Measurements from ENCODE around the gene PLPPR2. TPM values are rescaled to one million over a fixed set of nuclear protein-coding genes. Genes with fewer than 3 reads are reported as not detected.

PLPPR2 gene
- total RNA-seq, 1 donor from 2014 or later: 2.2 TPM

DNA sequence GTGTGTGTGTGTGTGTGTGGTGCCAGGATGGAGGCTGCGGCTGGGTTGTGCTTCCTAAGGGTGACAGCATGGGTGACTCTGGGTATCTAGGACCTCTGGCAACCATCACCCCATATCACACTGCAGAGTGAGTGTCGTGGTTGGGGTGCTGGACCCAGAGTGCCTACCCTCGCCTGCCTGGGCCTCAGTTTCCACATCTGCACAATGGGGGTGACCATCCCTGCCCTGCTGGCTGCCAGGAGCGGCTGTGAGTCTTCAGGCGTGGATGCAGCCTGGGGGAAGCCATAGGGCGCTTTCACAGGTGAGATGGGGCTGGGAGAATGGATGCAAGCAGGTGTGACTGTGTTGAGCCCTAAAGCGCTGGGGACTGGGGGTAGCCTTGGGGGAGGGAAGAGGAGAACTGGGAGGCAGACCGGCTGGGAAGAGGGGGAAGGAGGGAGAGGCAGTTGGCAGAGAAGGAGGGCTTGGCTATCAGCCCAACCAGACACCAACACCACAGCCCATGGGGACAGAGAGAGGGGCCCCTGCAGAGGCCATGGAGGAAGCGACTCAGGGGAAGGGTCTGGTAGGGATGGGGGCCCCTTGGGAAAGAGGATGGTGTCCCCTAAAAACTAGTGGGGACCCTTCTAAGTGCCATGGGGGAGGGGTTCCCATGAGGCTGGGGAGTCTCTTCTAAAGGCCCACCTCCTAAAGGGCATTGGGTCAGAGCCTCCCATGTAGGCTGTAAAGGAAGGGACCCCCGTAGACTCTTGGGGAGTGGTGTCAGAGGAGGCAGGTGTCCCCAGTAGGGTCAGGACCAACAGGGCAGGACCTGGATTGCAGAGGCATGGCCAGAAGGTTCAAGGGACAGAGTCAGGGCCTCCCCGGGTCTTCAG lies 1.7 kb downstream of the PLPPR2 start:
- no peak overlapping the region for H3K4me3 Mint-ChIP-seq
- POLR2A ChIA-PET: no interaction called here
- peaks cover 11% of the 10 kb centered on the region for H3K4me1 Mint-ChIP-seq
- TF ChIP-seq, protein P1, sequence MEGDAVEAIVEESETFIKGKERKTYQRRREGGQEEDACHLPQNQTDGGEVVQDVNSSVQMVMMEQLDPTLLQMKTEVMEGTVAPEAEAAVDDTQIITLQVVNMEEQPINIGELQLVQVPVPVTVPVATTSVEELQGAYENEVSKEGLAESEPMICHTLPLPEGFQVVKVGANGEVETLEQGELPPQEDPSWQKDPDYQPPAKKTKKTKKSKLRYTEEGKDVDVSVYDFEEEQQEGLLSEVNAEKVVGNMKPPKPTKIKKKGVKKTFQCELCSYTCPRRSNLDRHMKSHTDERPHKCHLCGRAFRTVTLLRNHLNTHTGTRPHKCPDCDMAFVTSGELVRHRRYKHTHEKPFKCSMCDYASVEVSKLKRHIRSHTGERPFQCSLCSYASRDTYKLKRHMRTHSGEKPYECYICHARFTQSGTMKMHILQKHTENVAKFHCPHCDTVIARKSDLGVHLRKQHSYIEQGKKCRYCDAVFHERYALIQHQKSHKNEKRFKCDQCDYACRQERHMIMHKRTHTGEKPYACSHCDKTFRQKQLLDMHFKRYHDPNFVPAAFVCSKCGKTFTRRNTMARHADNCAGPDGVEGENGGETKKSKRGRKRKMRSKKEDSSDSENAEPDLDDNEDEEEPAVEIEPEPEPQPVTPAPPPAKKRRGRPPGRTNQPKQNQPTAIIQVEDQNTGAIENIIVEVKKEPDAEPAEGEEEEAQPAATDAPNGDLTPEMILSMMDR (IDR thresholded peaks at IDR 0.05): no peak
- intact Hi-C loops (cut with micrococcal nuclease): no loop called here
- DNase-seq (no peak), ATAC-seq (ENCODE audit: low read depth) (no peak)
- H3K36me3 Mint-ChIP-seq (ENCODE audit: low read depth): no peaks in the 10 kb centered on the region
- H3K27ac Mint-ChIP-seq: no peak overlapping the region
- CTCF ChIA-PET: no interaction called here
- peaks cover 12% of the 10 kb centered on the region for H3K27me3 Mint-ChIP-seq
- H3K9me3 Mint-ChIP-seq: no peaks in the 10 kb centered on the region

DNA sequence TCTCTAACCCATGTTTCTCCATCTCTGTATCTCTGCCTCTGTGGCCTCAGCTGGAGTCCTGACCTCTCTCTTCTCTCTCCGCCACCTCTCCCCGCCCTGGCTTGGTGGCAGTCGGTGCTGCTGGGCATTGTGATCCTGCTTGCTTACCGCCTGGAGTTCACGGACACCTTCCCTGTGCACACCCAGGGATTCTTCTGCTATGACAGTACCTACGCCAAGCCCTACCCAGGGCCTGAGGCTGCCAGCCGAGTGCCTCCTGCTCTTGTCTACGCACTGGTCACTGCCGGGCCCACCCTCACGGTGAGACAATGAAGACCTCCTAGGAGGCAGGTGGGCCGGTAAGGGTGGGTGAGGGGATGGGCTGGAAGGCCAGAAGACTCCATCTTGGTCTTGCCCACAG lies 4.2 kb downstream of the PLPPR2 start:
- ChIA-PET POLR2A (no interaction called here), CTCF (no interaction called here)
- no peak overlapping the region for H3K27ac Mint-ChIP-seq
- H3K27me3 Mint-ChIP-seq: peaks cover 12% of the 10 kb centered on the region
- peaks cover under 1% of the 10 kb centered on the region for H3K36me3 Mint-ChIP-seq (ENCODE audit: low read depth)
- intact Hi-C loops (cut with micrococcal nuclease): no loop called here
- TF ChIP-seq, protein P1 (IDR thresholded peaks at IDR 0.05): no peak
- H3K9me3 Mint-ChIP-seq: no peaks in the 10 kb centered on the region
- no peak for ATAC-seq (ENCODE audit: low read depth)
- DNase-seq: no peak
- peaks cover 11% of the 10 kb centered on the region for H3K4me1 Mint-ChIP-seq
- H3K4me3 Mint-ChIP-seq: no peak overlapping the region

DNA sequence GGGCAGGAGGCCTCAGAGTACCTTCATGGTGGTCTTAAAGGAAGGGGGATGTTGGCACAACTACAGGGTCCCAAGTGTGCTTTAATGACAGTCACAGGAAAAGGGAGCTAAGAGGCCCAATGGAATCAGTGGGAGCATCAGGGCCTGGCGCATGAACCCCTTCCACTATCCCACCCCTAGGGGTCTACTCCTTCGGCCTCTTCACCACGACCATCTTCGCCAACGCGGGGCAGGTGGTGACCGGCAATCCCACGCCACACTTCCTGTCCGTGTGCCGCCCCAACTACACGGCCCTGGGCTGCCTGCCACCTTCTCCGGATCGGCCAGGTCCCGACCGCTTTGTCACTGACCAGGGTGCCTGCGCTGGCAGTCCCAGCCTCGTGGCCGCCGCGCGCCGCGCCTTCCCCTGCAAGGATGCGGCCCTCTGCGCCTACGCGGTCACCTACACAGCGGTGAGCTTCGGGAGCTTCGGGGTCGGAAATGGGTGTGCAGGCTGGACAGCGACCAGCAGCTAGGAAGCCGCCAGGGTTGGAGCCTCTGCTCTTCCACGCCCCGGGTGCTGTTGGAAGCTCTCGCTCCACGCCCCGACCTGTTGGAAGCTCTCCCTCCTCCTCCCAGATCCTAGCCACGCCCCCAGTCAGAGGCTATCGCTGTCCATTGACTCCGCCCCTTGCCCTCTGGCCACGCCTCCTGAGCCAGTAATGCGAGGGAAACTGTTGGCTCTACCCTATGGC lies 6.0 kb downstream of the PLPPR2 start:
- H3K27me3 Mint-ChIP-seq: peaks cover 5% of the 10 kb centered on the region
- ATAC-seq (ENCODE audit: low read depth): no peak
- H3K4me3 Mint-ChIP-seq: no peak overlapping the region
- peaks cover 11% of the 10 kb centered on the region for H3K36me3 Mint-ChIP-seq (ENCODE audit: low read depth)
- no peak overlapping the region for H3K27ac Mint-ChIP-seq
- TF ChIP-seq, protein P1 (IDR thresholded peaks at IDR 0.05): no peak
- ChIA-PET CTCF (no interaction called here), POLR2A (interaction anchor here (0.8 to 1.2 kb wide), 2 partner anchors 11 to 13 kb away, joined by 3 to 4 read pairs; partner anchors contain the start of gene SWSAP1)
- intact Hi-C loops (cut with micrococcal nuclease): no loop called here
- no peak for DNase-seq
- no peaks in the 10 kb centered on the region for H3K9me3 Mint-ChIP-seq
- H3K4me1 Mint-ChIP-seq: peaks cover 3% of the 10 kb centered on the region

DNA sequence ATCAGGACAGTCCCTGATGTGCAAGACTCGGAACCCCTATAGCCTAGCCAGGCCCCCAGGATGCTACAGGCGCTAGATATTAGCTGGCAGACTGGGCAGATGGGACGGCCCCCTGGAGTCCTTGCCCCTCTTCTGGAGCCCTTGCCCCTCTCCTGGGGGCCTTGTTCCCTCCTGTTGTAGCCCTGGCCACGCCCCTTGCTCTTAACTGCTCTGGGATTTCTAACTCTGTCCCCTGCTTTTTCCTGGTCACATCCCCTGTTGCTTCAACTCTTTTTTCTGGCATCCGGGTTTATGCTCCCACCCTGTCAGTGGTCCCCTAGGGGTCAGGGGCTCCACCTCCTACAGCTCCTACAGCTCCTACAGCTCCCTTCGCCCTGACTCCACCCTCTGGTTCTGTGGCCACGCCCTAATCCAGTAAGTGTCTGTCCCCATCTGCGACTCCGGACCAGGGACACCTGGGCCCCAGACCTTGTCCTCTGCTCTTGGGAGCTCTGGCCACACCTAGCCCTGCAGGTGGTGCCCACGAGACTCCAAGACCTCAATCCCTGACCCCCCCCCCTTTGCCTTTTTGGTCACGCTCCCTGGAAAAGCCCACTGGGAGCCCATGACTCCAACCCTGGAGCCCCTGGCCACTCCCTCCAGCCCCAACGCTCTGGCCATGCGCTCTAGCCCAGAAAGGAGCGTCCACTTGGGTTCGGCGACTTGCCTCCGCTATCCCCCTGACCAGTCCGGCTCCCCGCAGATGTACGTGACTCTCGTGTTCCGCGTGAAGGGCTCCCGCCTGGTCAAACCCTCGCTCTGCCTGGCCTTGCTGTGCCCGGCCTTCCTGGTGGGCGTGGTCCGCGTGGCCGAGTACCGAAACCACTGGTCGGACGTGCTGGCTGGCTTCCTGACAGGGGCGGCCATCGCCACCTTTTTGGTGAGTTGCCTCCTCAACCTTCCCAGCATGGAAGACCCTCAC lies 6.8 kb downstream of the PLPPR2 start:
- ATAC-seq (ENCODE audit: low read depth) (no peak), DNase-seq (no peak)
- Mint-ChIP-seq H3K4me3 (no peak overlapping the region), H3K36me3 (ENCODE audit: low read depth) (peaks cover 13% of the 10 kb centered on the region), H3K9me3 (no peaks in the 10 kb centered on the region), H3K27ac (no peak overlapping the region), H3K4me1 (no peaks in the 10 kb centered on the region), H3K27me3 (peaks cover 3% of the 10 kb centered on the region)
- POLR2A ChIA-PET: no interaction called here
- TF ChIP-seq, protein P1 (IDR thresholded peaks at IDR 0.05): no peak
- CTCF ChIA-PET: no interaction called here
- intact Hi-C loops (cut with micrococcal nuclease): no loop called here
